Peyer's patch (tissue), 4 donors: ENCODE measurements around the gene FRMD8. TPM values are rescaled to one million over a fixed set of nuclear protein-coding genes. Genes with fewer than 3 reads are reported as not detected.

Experiments
- DNase-seq, 3 donors: peaks; one replicate each; pipeline ENCODE4 v3.0.0-alpha.2; 2017 to 2019
- H3K27ac ChIP-seq, 4 donors: fragments of 200-600 bp; sonication (generic); one replicate each; pipeline ENCODE4 v1.5.1; 2016 to 2019
- H3K27me3 ChIP-seq, 2 donors: fragments of 200-600 bp; sonication (generic); one replicate each; pipeline ENCODE4 v1.5.1; 2019
- H3K36me3 ChIP-seq, 3 donors: fragments of 200-600 bp; sonication (generic); one replicate each; pipeline ENCODE4 v1.5.1; 2016 to 2019
- H3K4me1 ChIP-seq, 4 donors: fragments of 200-600 bp; sonication (generic); one replicate each; pipeline ENCODE4 v1.5.1; 2016 to 2019
- H3K4me3 ChIP-seq, 4 donors: fragments of 200-600 bp; sonication (generic); 1 replicate in 3 of 4; 2 replicates in 1 of 4; pipeline ENCODE4 v1.5.1; 2016 to 2019; ENCODE audit warnings: mild to moderate bottlenecking in 1 of 4
- H3K9me3 ChIP-seq, 4 donors: fragments of 200-600 bp; sonication (generic); one replicate each; pipeline ENCODE4 v1.5.1; 2016 to 2019; ENCODE audit warnings: mild to moderate bottlenecking in 1 of 4
- POLR2A ChIP-seq, 2 donors: fragments of 450-650 bp; IDR thresholded peaks; one replicate each; pipeline ENCODE4 v1.5.1; 2017; ENCODE audit warnings: antibody characterized with exemption in 2 of 2, mild to moderate bottlenecking in 2 of 2, moderate library complexity in 2 of 2
- total RNA-seq, 4 donors: library from RNA; depleted of rRNA; stranded (reverse); fragments of >200 nt; gene quantifications; one replicate each; pipeline ENCODE4 v1.1.0, GENCODE V29; 2016
- TF ChIP-seq, protein P1 (sequence below), 6 experiments: fragments of 450-650 bp in 4 of 6; fragments of 200-600 bp in 2 of 6; sonication (generic) in 1 of 6; IDR thresholded peaks; one replicate each; pipeline ENCODE4 v1.5.1; 2017 to 2019; ENCODE audit warnings: antibody characterized with exemption in 6 of 6, mild to moderate bottlenecking in 3 of 6, moderate library complexity in 1 of 6

The FRMD8 gene
- total RNA-seq, 4 donors from 2014 or later: 51.2 to 115 (median 102) TPM

GRCh38 chr11:65379698-65380459 lies 6.6 kb upstream of the FRMD8 start:
- peak overlapping the region in 3 of 4 donors; percentile 97 to 99 (median 98) for H3K27ac ChIP-seq
- H3K4me3 ChIP-seq: peak overlapping the region in 2 of 4 donors; percentile 52 to 62
- DNase-seq: no peak
- no peak for TF ChIP-seq POLR2A (IDR thresholded peaks at IDR 0.05)
- TF ChIP-seq, protein P1, sequence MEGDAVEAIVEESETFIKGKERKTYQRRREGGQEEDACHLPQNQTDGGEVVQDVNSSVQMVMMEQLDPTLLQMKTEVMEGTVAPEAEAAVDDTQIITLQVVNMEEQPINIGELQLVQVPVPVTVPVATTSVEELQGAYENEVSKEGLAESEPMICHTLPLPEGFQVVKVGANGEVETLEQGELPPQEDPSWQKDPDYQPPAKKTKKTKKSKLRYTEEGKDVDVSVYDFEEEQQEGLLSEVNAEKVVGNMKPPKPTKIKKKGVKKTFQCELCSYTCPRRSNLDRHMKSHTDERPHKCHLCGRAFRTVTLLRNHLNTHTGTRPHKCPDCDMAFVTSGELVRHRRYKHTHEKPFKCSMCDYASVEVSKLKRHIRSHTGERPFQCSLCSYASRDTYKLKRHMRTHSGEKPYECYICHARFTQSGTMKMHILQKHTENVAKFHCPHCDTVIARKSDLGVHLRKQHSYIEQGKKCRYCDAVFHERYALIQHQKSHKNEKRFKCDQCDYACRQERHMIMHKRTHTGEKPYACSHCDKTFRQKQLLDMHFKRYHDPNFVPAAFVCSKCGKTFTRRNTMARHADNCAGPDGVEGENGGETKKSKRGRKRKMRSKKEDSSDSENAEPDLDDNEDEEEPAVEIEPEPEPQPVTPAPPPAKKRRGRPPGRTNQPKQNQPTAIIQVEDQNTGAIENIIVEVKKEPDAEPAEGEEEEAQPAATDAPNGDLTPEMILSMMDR (IDR thresholded peaks at IDR 0.05): no peak
- peaks cover 12 to 67% (median 15%) of the 10 kb centered on the region in 4 donors for H3K4me1 ChIP-seq
- no peaks in the 10 kb centered on the region for H3K27me3 ChIP-seq
- H3K9me3 ChIP-seq: no peaks in the 10 kb centered on the region
- peaks cover 0 to 3% (median 0%) of the 10 kb centered on the region in 3 donors for H3K36me3 ChIP-seq

GRCh38 chr11:65380460-65381119 lies 5.8 kb upstream of the FRMD8 start:
- Histone ChIP-seq H3K27me3 (no peaks in the 10 kb centered on the region), H3K9me3 (no peaks in the 10 kb centered on the region)

DNA sequence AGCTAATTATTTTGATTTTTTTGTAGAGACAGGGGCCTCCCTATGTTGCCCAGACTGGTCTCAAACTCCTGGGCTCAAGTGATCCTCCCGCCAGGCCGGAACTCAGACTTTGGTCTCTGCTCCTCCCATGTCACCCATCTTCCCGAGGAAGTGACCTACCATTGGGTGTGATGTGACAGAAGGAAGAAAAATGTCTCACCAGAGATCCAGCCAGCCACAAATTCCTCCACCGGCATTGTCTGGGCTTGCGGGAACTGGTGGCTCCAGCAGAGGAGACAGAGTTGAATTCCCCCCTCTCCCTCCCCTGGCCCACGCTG lies 4.8 kb upstream of the FRMD8 start:
- Histone ChIP-seq H3K9me3 (no peaks in the 10 kb centered on the region), H3K4me3 (peak overlapping the region; percentile 40 to 62 (median 52)), H3K27me3 (no peaks in the 10 kb centered on the region), H3K36me3 (no peaks in the 10 kb centered on the region), H3K4me1 (peaks cover 12 to 75% (median 20%) of the 10 kb centered on the region in 4 donors), H3K27ac (peak overlapping the region; percentile 97 to 99 (median 98))
- no peak for DNase-seq
- TF ChIP-seq, protein P1 (IDR thresholded peaks at IDR 0.05): no peak
- peak in 1 of 2 donors; percentile 54 for TF ChIP-seq POLR2A (IDR thresholded peaks at IDR 0.05)

More at GRCh38 chr11:65380460-65381119, 5.8 kb upstream of the FRMD8 start:
- peaks cover 0 to 3% (median 0%) of the 10 kb centered on the region in 3 donors for H3K36me3 ChIP-seq
- peak overlapping the region in 2 of 4 donors; percentile 52 to 62 for H3K4me3 ChIP-seq
- H3K4me1 ChIP-seq: peaks cover 12 to 74% (median 17%) of the 10 kb centered on the region in 4 donors
- peak overlapping the region; percentile 97 to 99 (median 98) for H3K27ac ChIP-seq
- TF ChIP-seq, protein P1 (IDR thresholded peaks at IDR 0.05): peak in 3 of 6 experiments; percentile 46 to 57 (median 46)
- peak in 1 of 2 donors; percentile 50 for TF ChIP-seq POLR2A (IDR thresholded peaks at IDR 0.05)
- DNase-seq: peak in 2 of 3 donors; percentile 73 to 77

GRCh38 chr11:65382033-65382803 lies 4.2 kb upstream of the FRMD8 start, which contains the start of gene SLC25A45:
TSS of gene SLC25A45 (minus strand) at chr11:65382646. CDS start at chr11:65381951, 695 bp downstream.
- H3K4me3 ChIP-seq: peak within 1 kb of the TSS; percentile 40 to 62 (median 52)
- peak; percentile 17 to 73 for TF ChIP-seq POLR2A (IDR thresholded peaks at IDR 0.05)
- TF ChIP-seq, protein P1 (IDR thresholded peaks at IDR 0.05): peak; percentile 77 to 99 (median 97)

GRCh38 chr11:65382804-65383368 lies 3.6 kb upstream of the FRMD8 start:
- H3K4me3 ChIP-seq: peak overlapping the region; percentile 40 to 62 (median 52)
- peak in 1 of 3 donors; percentile 92 for DNase-seq
- peaks cover 12 to 82% (median 24%) of the 10 kb centered on the region in 4 donors for H3K4me1 ChIP-seq

More at GRCh38 chr11:65382033-65382803, 4.2 kb upstream of the FRMD8 start, which contains the start of gene SLC25A45:
- DNase-seq: peak; percentile 89 to 96 (median 94)
- Histone ChIP-seq H3K9me3 (no peaks in the 10 kb centered on the region), H3K27ac (peak within 1 kb of the TSS; percentile 97 to 99 (median 98)), H3K4me1 (peaks cover 12 to 77% (median 21%) of the 10 kb centered on the region in 4 donors), H3K36me3 (no peaks in the 10 kb centered on the region), H3K27me3 (no peaks in the 10 kb centered on the region)

More at GRCh38 chr11:65382804-65383368, 3.6 kb upstream of the FRMD8 start:
- Histone ChIP-seq H3K9me3 (no peaks in the 10 kb centered on the region), H3K27me3 (no peaks in the 10 kb centered on the region), H3K36me3 (no peaks in the 10 kb centered on the region), H3K27ac (peak overlapping the region; percentile 97 to 99 (median 98))
- peak in 1 of 2 donors; percentile 61 for TF ChIP-seq POLR2A (IDR thresholded peaks at IDR 0.05)
- TF ChIP-seq, protein P1 (IDR thresholded peaks at IDR 0.05): no peak
